DMS114 treated with DMSO at 0.1 percent for 48 hours (cell line): Measurements from ENCODE around the gene ZNF24.

Source experiments
- DNase-seq: peaks from one replicate; lab custom pipeline; 2025; ENCODE audit not compliant: unreplicated experiment; lab: John Stamatoyannopoulos, UW

The ZNF24 gene

DNA sequence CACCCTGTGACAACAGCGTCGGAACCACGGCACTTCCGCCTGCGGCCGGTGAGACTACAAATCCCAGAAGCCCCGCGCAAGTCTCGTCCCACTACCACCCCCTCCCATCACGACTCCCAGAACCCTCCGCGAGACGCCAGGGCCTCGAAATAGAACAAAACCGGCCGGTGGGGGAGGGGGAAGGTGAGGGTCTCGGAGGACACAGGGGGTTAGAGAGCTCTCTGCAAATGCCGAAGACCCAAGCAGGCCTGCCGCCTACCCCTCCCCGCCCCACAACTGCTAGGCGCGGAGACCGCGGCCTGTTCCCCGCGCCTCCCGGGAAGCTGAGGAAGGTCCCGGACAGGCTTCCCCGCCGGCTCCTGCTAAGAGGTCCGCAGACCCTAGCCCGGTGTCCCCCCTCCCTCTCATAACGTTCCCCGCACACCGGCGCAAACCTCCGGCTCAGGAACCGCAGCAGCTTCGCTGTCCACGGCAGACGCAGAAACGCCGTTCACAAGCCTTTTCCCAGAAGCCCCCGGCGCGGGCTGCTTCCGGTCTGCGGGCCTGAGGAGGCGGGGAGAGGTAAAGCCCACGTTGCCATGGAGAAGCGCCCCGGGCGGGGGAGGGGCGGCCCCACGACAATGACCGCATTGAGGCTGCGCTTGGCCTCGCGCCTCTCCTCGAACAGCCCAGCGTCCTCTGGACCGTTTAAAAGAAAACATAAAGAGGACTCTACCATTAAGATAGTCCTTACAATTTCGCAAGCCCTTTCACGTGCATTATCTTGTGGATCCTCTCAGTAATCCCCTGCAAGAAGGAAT, at the start of gene ZNF24:
Gene ZNF24 (minus strand): TSS at position 485 of the 800 bp plus-strand sequence. CDS start 3,770 bp downstream, outside the sequence.
- DNase-seq: peak; percentile 82

DNA sequence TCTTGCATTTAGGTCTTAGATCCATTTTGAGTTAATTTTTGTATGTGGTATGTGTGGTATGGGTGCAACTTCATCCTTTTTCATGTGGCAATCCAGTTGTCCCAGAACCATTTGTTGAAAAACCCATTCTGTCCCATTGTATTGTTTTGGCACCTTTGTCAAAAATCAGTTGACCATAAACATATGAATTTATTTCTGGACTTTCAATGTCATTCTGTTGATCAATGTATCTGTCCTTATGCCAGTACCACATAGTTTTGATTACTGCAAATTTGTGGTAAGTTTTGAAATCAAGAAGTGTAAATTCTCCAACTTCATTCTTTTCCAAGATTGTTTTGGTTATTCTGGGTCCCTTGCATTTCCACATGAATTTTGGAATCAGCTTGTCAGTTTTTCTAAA, 49.5 kb upstream of the ZNF24 start:
- DNase-seq: no peak

- no peak for DNase-seq
Measured at GRCh38 chr18:35392375-35392774, 48.2 kb upstream of the ZNF24 start.

DNA sequence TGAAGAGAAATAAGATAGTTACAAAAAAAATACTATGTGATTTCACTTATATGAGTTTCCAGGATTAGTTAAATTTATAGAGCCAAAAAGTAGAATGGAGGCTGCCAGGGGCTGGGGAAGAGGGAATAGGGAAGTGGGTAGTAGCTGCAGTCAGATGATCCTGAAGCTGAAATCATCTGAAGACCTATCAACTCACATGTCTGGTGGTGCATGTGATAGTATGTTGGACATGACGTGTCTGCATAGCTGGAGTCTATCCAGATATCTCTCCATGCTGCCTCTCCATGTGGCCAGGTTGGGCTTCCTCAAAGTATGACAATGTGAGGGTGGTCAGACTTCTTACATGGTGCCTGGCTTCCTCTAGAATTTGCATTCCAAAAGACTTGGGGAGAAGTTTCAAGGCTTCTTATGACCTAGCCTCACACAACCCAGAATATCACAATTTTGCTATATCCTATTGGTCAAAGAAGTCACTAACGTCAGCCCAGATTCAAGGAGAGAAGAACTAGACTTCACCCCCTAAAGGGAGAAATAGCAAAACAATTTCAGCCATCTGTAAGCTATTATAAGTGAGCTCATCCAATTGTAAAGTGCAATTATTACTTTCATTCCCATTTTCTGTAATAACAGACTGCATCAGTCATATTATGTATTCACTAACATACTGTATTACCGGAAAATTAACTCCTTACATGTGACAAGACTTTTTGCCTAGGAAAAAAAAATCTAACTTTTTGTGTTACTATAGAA, 46.9 kb upstream of the ZNF24 start:
- DNase-seq: no peak

DNA sequence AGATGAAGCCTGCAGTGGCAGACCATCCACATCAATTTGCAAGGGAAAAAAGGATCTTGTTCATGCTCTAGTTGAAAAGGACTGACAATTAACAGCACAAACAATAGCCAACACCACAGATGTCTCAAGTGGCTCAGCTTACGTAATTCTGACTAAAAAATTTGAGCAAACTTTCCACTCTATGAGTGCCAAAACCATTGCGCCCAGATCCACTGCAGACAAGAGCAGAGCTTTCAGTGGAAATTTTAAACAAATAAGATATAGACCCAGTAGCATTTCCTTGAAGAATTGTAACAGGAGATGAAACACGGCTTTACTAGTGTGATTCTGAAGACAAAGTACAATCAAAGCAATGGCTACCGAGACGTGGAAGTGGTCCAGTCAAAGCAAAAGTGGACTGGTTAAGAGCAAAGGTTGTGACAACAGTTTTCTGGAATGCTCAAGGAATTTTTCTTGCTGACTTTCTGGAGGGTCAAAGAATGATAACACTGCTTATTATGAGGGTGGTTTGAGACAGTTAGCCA, 44.9 kb upstream of the ZNF24 start:
- DNase-seq: no peak

DNA sequence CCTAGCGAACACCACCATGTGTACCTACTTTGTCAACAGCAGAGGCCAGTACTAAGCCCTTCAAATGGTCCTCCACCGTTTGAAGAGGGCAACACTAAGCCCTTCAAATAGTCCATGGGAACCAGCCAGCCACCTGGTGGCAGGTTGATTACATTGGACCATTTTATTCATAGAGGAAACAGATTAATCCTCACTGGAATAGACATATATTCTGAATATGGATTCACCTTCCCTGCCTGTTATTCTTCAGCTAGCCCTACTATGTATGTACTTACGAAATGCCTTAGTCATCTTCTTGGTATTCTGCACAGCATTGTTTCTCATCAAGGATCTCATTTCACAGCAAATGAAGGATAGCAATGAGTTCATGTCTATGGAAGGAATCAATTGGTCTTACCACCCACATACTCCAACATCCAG, 42.9 kb upstream of the ZNF24 start:
- no peak for DNase-seq

- peak; percentile 6 for DNase-seq
Measured at GRCh38 chr18:35386600-35387100, 42.4 kb upstream of the ZNF24 start.

GRCh38 chr18:35383136-35383535, 38.9 kb upstream of the ZNF24 start:
- no peak for DNase-seq

DNA sequence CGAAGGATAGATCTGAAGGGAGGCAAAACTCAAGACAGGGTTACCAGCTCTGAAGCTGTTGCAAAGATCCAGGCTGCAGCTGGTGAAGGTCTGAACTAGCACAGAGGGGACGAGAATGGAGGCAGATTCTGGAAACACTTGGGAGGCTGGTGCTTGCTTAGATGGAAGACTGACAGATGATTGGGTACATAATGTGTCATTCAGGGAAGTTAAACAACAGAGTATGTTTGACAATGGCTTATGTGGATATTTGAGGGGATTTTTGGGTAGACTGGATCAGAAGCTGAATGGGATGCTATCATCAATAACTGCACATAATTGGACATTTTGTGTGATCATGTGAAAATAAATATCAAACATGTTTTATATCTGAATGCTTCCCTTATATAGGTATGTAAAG, 35.2 kb upstream of the ZNF24 start:
- no peak for DNase-seq

- no peak for DNase-seq
Measured at GRCh38 chr18:35378574-35378896, 34.3 kb upstream of the ZNF24 start.

GRCh38 chr18:35377875-35378573, 33.8 kb upstream of the ZNF24 start:
- DNase-seq: no peak

- peak; percentile 50 for DNase-seq
Measured at GRCh38 chr18:35376742-35377695, 32.8 kb upstream of the ZNF24 start, which contains the start of gene ZNF396. Gene ZNF396, minus strand, starts transcription at chr18:35377337. Its CDS starts 3,045 bp downstream, at chr18:35374292.

- DNase-seq: peak; percentile 4
Measured at GRCh38 chr18:35376393-35376741, 32.1 kb upstream of the ZNF24 start.

DNA sequence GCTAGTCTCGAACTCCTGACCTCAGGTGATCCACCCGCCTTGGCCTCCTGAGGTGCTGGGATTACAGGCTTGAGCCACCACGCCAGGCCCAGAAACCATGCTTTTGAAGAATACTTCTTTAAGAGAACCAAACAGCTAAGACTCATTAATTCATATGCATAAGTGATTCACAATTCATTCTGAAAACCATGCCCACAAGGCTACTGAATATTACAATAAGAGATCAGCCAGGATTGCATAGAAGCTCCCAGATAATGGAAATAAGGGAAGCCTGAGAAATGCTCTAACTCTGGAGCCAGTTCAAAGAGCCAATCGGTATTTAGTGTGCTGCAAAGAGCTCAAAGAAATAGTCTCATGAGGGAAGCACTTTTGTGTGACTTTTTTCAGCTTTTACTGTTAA, 30.5 kb upstream of the ZNF24 start:
- no peak for DNase-seq

DNA sequence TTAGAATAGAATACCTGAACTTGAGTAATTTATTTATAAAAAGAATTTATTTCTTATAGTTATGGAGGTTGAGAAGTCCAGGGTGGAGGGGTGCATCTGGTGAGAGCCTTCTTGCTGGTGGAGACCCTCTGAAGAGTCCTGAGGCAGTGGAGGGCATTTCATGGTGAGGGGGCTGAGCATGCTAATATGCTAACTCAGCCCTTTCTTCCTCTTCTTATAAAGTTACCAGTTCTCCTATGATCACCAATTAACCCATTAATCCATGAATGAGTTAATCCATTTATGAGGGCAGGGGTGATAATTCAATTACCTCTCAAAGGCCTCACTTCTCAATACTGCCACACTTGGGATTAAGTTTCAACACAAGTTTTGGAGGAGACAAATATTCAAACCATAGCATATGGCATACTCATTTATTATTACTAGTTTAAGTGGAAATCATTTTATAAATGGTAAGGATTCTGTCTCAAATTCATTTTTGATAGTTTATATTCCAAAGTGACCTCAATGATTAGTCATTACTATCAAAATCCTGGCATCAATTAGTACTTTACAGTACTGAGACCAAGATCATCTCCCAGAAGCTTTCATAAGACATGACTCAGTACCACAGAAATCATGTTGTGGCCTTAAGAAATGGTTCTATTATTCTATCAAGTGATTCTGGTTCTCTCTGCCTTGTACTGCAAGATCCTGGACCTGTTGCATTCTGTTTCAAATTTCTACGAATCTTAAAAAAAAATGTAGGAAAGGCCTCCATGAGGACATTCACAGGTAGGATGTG, 27.4 kb upstream of the ZNF24 start:
- no peak for DNase-seq

GRCh38 chr18:35369126-35369525, 24.9 kb upstream of the ZNF24 start:
- DNase-seq: no peak

GRCh38 chr18:35368595-35368994, 24.4 kb upstream of the ZNF24 start:
- no peak for DNase-seq

GRCh38 chr18:35362531-35362930, 18.3 kb upstream of the ZNF24 start:
- no peak for DNase-seq

- no peak for DNase-seq
Measured at GRCh38 chr18:35361570-35362321, 17.5 kb upstream of the ZNF24 start.
